H1 (cell line): ENCODE measurements around the gene KDF1.

Experiments
- CEBPB ChIP-seq: IDR thresholded peaks from 2 replicates; pipeline ENCODE4 v1.6.1; 2012; ENCODE audit warnings: low read depth, low read length
- E2F6 ChIP-seq: IDR thresholded peaks from 2 replicates; pipeline ENCODE4 v1.6.1; 2012; ENCODE audit warnings: inconsistent platforms
- EP300 ChIP-seq, 2 experiments: IDR thresholded peaks; 1 replicate in 1 of 2; 2 replicates in 1 of 2; pipeline ENCODE4 v1.6.1; 2011 to 2012; ENCODE audit warnings: low read depth in 2 of 2, low read length in 2 of 2, mild to moderate bottlenecking in 2 of 2, borderline replicate concordance in 1 of 2, inconsistent platforms in 1 of 2, moderate library complexity in 1 of 2
- EZH2 ChIP-seq: fragments of 200-600 bp; sonication (generic); IDR thresholded peaks from 2 replicates; pipeline ENCODE4 v1.7.1; 2012; ENCODE audit warnings: low read depth, mild to moderate bottlenecking, moderate library complexity, low read length, inconsistent platforms; ENCODE audit not compliant: severe bottlenecking
- GABPA ChIP-seq: IDR thresholded peaks from 2 replicates; pipeline ENCODE4 v1.6.1; 2011; ENCODE audit warnings: mild to moderate bottlenecking, low read length, moderate library complexity, borderline replicate concordance; ENCODE audit not compliant: insufficient read depth
- HDAC2 ChIP-seq, 2 experiments: fragments of 300-600 bp in 1 of 2; sonication (generic) in 1 of 2; IDR thresholded peaks; 2 replicates each; pipeline ENCODE4 v1.6.1; 2011 to 2012; ENCODE audit warnings: low read depth in 2 of 2, low read length in 2 of 2, mild to moderate bottlenecking in 2 of 2, moderate library complexity in 2 of 2, borderline replicate concordance in 1 of 2, inconsistent platforms in 1 of 2
- JUN ChIP-seq: IDR thresholded peaks from 2 replicates; pipeline ENCODE4 v1.6.1; 2011; ENCODE audit warnings: low read depth, mild to moderate bottlenecking, improper control_type of control experiment, low read length
- POLR2A ChIP-seq, 2 experiments: IDR thresholded peaks; 1 replicate in 1 of 2; 2 replicates in 1 of 2; pipeline ENCODE4 v1.6.1; 2011; ENCODE audit warnings: low read depth in 2 of 2, low read length in 2 of 2, mild to moderate bottlenecking in 2 of 2; ENCODE audit errors: control extremely low read depth in 1 of 2
- TCF12 ChIP-seq: IDR thresholded peaks from 2 replicates; pipeline ENCODE4 v1.6.1; 2011; ENCODE audit warnings: low read depth, mild to moderate bottlenecking, low read length
- TEAD4 ChIP-seq: IDR thresholded peaks from 2 replicates; pipeline ENCODE4 v1.6.1; 2012; ENCODE audit warnings: low read depth, low read length, inconsistent platforms, mixed read lengths
- YY1 ChIP-seq: IDR thresholded peaks from 2 replicates; pipeline ENCODE4 v1.6.1; 2011; ENCODE audit warnings: low read depth, mild to moderate bottlenecking, low read length
- TF ChIP-seq, protein P1 (sequence below), 3 experiments: IDR thresholded peaks; 1 replicate in 2 of 3; 2 replicates in 1 of 3; pipeline versions ENCODE4 v1.5.1 to v1.6.1; 2011; ENCODE audit warnings: low read length in 3 of 3, mild to moderate bottlenecking in 3 of 3, inconsistent platforms in 2 of 3, low read depth in 1 of 3, moderate library complexity in 1 of 3; ENCODE audit not compliant: insufficient read depth in 1 of 3; ENCODE audit errors: control extremely low read depth in 1 of 3

- TF ChIP-seq POLR2A (IDR thresholded peaks at IDR 0.05; ENCODE audit: control extremely low read depth in 1 of 2, low read depth in 2 of 2, low read length in 2 of 2) (no peak), JUN (no peak), YY1 (no peak), TCF12 (no peak), GABPA (no peak), CEBPB (no peak), EZH2 (no peak), TEAD4 (no peak), EP300 (IDR thresholded peaks at IDR 0.05; ENCODE audit: borderline replicate concordance in 1 of 2, low read depth in 2 of 2, low read length in 2 of 2) (no peak), E2F6 (no peak), HDAC2 (IDR thresholded peaks at IDR 0.05; ENCODE audit: borderline replicate concordance in 1 of 2, low read depth in 2 of 2, low read length in 2 of 2) (no peak)
- TF ChIP-seq, protein P1, sequence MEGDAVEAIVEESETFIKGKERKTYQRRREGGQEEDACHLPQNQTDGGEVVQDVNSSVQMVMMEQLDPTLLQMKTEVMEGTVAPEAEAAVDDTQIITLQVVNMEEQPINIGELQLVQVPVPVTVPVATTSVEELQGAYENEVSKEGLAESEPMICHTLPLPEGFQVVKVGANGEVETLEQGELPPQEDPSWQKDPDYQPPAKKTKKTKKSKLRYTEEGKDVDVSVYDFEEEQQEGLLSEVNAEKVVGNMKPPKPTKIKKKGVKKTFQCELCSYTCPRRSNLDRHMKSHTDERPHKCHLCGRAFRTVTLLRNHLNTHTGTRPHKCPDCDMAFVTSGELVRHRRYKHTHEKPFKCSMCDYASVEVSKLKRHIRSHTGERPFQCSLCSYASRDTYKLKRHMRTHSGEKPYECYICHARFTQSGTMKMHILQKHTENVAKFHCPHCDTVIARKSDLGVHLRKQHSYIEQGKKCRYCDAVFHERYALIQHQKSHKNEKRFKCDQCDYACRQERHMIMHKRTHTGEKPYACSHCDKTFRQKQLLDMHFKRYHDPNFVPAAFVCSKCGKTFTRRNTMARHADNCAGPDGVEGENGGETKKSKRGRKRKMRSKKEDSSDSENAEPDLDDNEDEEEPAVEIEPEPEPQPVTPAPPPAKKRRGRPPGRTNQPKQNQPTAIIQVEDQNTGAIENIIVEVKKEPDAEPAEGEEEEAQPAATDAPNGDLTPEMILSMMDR (IDR thresholded peaks at IDR 0.05; ENCODE audit: control extremely low read depth in 1 of 3, insufficient read depth in 1 of 3, low read depth in 1 of 3, low read length in 3 of 3): no peak
Measured at GRCh38 chr1:26945728-26946127, 14.5 kb downstream of the KDF1 start.
